CD14-positive monocyte (primary cell): ENCODE data around the gene MCF2L. TPM values are rescaled to one million over a fixed set of nuclear protein-coding genes. Genes with fewer than 3 reads are reported as not detected.

ENCODE experiments used
- DNase-seq, 3 donors: peaks; one replicate each; pipeline ENCODE4 v3.0.0-alpha.2; 2011 to 2022
- H2AFZ ChIP-seq: 2 replicates; pipeline ENCODE4 v1.6.0; 2012; ENCODE audit warnings: mild to moderate bottlenecking, low read depth, low read length, inconsistent platforms; ENCODE audit not compliant: insufficient read depth, poor library complexity, severe bottlenecking
- H3K27ac ChIP-seq, 2 donors: 1 replicate in 1 of 2; 2 replicates in 1 of 2; pipeline ENCODE4 v1.5.1; 2012 to 2013; ENCODE audit warnings: low read length in 2 of 2, control low read depth in 1 of 2, inconsistent platforms in 1 of 2, low read depth in 1 of 2, mild to moderate bottlenecking in 1 of 2
- H3K27me3 ChIP-seq, 2 donors: one replicate each; pipeline versions ENCODE4 v1.6.0 to v1.6.1; 2011 to 2013; ENCODE audit warnings: low read length in 2 of 2; ENCODE audit not compliant: control insufficient read depth in 2 of 2, insufficient read depth in 2 of 2
- H3K36me3 ChIP-seq, 2 donors: replicated peaks in 1 of 2; 1 replicate in 1 of 2; 2 replicates in 1 of 2; pipeline versions ENCODE4 v1.5.1 to v1.6.1; 2012 to 2013; ENCODE audit warnings: low read length in 2 of 2, control low read depth in 1 of 2, inconsistent platforms in 1 of 2, mild to moderate bottlenecking in 1 of 2; ENCODE audit not compliant: insufficient read depth in 2 of 2, control insufficient read depth in 1 of 2
- H3K4me1 ChIP-seq, 2 donors: 1 replicate in 1 of 2; 2 replicates in 1 of 2; pipeline versions ENCODE4 v1.5.1 to v1.6.1; 2012 to 2013; ENCODE audit warnings: low read length in 2 of 2, control low read depth in 1 of 2, inconsistent platforms in 1 of 2, mild to moderate bottlenecking in 1 of 2, moderate library complexity in 1 of 2; ENCODE audit not compliant: insufficient read depth in 2 of 2, control insufficient read depth in 1 of 2
- H3K4me2 ChIP-seq: replicated peaks from 2 replicates; pipeline ENCODE3; 2012; ENCODE audit warnings: low read length, moderate library complexity, mild to moderate bottlenecking; ENCODE audit not compliant: poor library complexity, severe bottlenecking; ENCODE audit errors: extremely low read depth
- H3K4me3 ChIP-seq, 3 experiments: fragments of 200-600 bp in 1 of 3; sonication (generic) in 1 of 3; replicated peaks in 1 of 3; 1 replicate in 2 of 3; 2 replicates in 1 of 3; pipeline ENCODE4 v1.5.1; 2011 to 2013; ENCODE audit warnings: low read length in 3 of 3, mild to moderate bottlenecking in 3 of 3, control low read depth in 2 of 3, low read depth in 2 of 3, inconsistent platforms in 1 of 3, moderate library complexity in 1 of 3
- H3K79me2 ChIP-seq: 2 replicates; pipeline ENCODE4 v1.6.0; 2012; ENCODE audit warnings: mild to moderate bottlenecking, control low read depth, inconsistent platforms, low read length, moderate library complexity; ENCODE audit not compliant: insufficient read depth
- H3K9ac ChIP-seq: 2 replicates; pipeline ENCODE4 v1.6.0; 2017; ENCODE audit warnings: low read length, mild to moderate bottlenecking; ENCODE audit not compliant: insufficient read depth, poor library complexity, severe bottlenecking
- H3K9me3 ChIP-seq, 2 donors: replicated peaks in 1 of 2; 1 replicate in 1 of 2; 2 replicates in 1 of 2; pipeline versions ENCODE4 v1.5.1 to v1.6.1; 2012 to 2013; ENCODE audit warnings: low read length in 2 of 2, control low read depth in 1 of 2; ENCODE audit not compliant: control insufficient read depth in 1 of 2, insufficient read depth in 1 of 2
- H4K20me1 ChIP-seq: 2 replicates; pipeline ENCODE4 v1.6.0; 2012; ENCODE audit warnings: mild to moderate bottlenecking, low read length, control low read depth, moderate library complexity; ENCODE audit not compliant: insufficient read depth
- H3K27ac Mint-ChIP-seq, 7 donors: one replicate each; pipeline ENCODE4 v1.8.0; 2020; ENCODE audit warnings: mild to moderate bottlenecking in 7 of 7, mixed read lengths in 7 of 7, moderate library complexity in 6 of 7, inconsistent platforms in 2 of 7
- H3K27me3 Mint-ChIP-seq, 3 donors: one replicate each; pipeline ENCODE4 v1.8.0; 2021 to 2022; ENCODE audit warnings: low read depth in 3 of 3, mild to moderate bottlenecking in 3 of 3, mixed read lengths in 3 of 3, moderate library complexity in 3 of 3, inconsistent platforms in 1 of 3
- H3K36me3 Mint-ChIP-seq, 2 donors: one replicate each; pipeline ENCODE4 v1.8.0; 2020; ENCODE audit warnings: mixed read lengths in 2 of 2, inconsistent platforms in 1 of 2, mild to moderate bottlenecking in 1 of 2
- H3K4me1 Mint-ChIP-seq: one replicate; pipeline ENCODE4 v1.8.0; 2020; ENCODE audit warnings: mild to moderate bottlenecking, mixed read lengths
- H3K4me3 Mint-ChIP-seq, 2 donors: one replicate each; pipeline ENCODE4 v1.8.0; 2020; ENCODE audit warnings: mild to moderate bottlenecking in 2 of 2, mixed read lengths in 2 of 2, moderate library complexity in 1 of 2
- H3K9me3 Mint-ChIP-seq, 7 donors: one replicate each; pipeline ENCODE4 v1.8.0; 2020 to 2022; ENCODE audit warnings: mixed read lengths in 7 of 7, mild to moderate bottlenecking in 6 of 7, moderate library complexity in 6 of 7, inconsistent platforms in 2 of 7
- CTCF ChIP-seq: fragments of 200-600 bp; IDR thresholded peaks from one replicate; pipeline ENCODE4 v1.8.0; 2022; ENCODE audit warnings: antibody characterized with exemption, mild to moderate bottlenecking
- WGBS: methylation state at CpG from one replicate; pipeline ENCODE4 v1.1.5; 2013; ENCODE audit warnings: missing lambda C conversion rate; ENCODE audit not compliant: insufficient coverage; 5-methylcytosine and 5-hydroxymethylcytosine counted together
- intact Hi-C, 2 donors: fragments of 100-400 bp; cut with micrococcal nuclease; formaldehyde crosslinking; loops; one replicate each; pipeline versions ENCODE4 v1.15.0 to v1.15.1; 2023
- polyA plus RNA-seq, 3 donors: library from polyadenylated mRNA; depleted of rRNA in 1 of 3; unstranded in 2 of 3; stranded (reverse) in 1 of 3; fragments of 300-500 nt in 2 of 3; fragments of >200 nt in 1 of 3; fragmentation: Illumina TruSeq in 2 of 3; gene quantifications; 1 replicate in 2 of 3; 2 replicates in 1 of 3; pipeline ENCODE4 v1.2.3, GENCODE V29; 2012 to 2021

Gene MCF2L
- polyA plus RNA-seq, 3 donors, result not detected

GRCh38 chr13:112962911-112963625, 5.9 kb upstream of the MCF2L start:
- Mint-ChIP-seq H3K27me3 (peaks cover 10 to 30% (median 11%) of the 10 kb centered on the region in 3 donors), H3K9me3 (peaks cover 0 to 3% (median 0%) of the 10 kb centered on the region in 7 donors), H3K36me3 (no peaks in the 10 kb centered on the region), H3K4me1 (no peaks in the 10 kb centered on the region), H3K4me3 (no peak overlapping the region), H3K27ac (no peak overlapping the region)
- no peaks in the 10 kb centered on the region for H4K20me1 ChIP-seq
- no peak for DNase-seq
- H3K4me1 ChIP-seq, result no peaks in the 10 kb centered on the region
- peaks cover 0 to 5% of the 10 kb centered on the region in 2 donors for H3K27me3 ChIP-seq
- H3K36me3 ChIP-seq, result no peaks in the 10 kb centered on the region
- 88% methylated on average over 10 of the region's 16 CpGs for WGBS
- H3K27ac ChIP-seq, result no peak overlapping the region
- no peak overlapping the region for H2AFZ ChIP-seq
- H3K9ac ChIP-seq, result no peak overlapping the region
- H3K9me3 ChIP-seq, result peaks cover 0 to under 1% of the 10 kb centered on the region in 2 donors
- no peak overlapping the region for H3K4me3 ChIP-seq
- no peak for TF ChIP-seq CTCF
- intact Hi-C loops, result no loop called here
- H3K4me2 ChIP-seq, result no peak overlapping the region
- no peaks in the 10 kb centered on the region for H3K79me2 ChIP-seq

GRCh38 chr13:112963641-112964040, 5.4 kb upstream of the MCF2L start:
- Histone ChIP-seq H3K4me2 (no peak overlapping the region), H3K79me2 (no peaks in the 10 kb centered on the region), H3K9ac (no peak overlapping the region), H3K9me3 (peaks cover 0 to 3% of the 10 kb centered on the region in 2 donors), H3K4me3 (no peak overlapping the region), H3K4me1 (peaks cover 0 to 4% of the 10 kb centered on the region in 2 donors), H3K27ac (no peak overlapping the region), H4K20me1 (no peaks in the 10 kb centered on the region), H2AFZ (no peak overlapping the region), H3K36me3 (no peaks in the 10 kb centered on the region), H3K27me3 (peaks cover 5 to 10% of the 10 kb centered on the region in 2 donors)
- H3K27ac Mint-ChIP-seq, result no peak overlapping the region
- TF ChIP-seq CTCF, result no peak
- no peak for DNase-seq
- H3K4me1 Mint-ChIP-seq, result no peaks in the 10 kb centered on the region
- peaks cover 12 to 36% (median 13%) of the 10 kb centered on the region in 3 donors for H3K27me3 Mint-ChIP-seq
- no peaks in the 10 kb centered on the region for H3K36me3 Mint-ChIP-seq
- no peak overlapping the region for H3K4me3 Mint-ChIP-seq
- intact Hi-C loops, result no loop called here
- WGBS, result 93% methylated on average over 9 of the region's 11 CpGs
- peaks cover 0 to 5% (median 0%) of the 10 kb centered on the region in 7 donors for H3K9me3 Mint-ChIP-seq
